Mucosa of descending colon (tissue), 3 donors: ENCODE results near the gene PICK1. TPM values are rescaled to one million over a fixed set of nuclear protein-coding genes. Genes with fewer than 3 reads are reported as not detected.

Source experiments
- ATAC-seq: fragments of 200-7000 bp; cut with Tn5 transposase; one replicate; pipeline ENCODE4 v1.9.1; 2020; ENCODE audit warnings: mild to moderate bottlenecking, moderate library complexity
- DNase-seq, 3 donors: peaks; one replicate each; pipeline ENCODE4 v3.0.0-alpha.2; 2020
- H3K36me3 ChIP-seq: fragments of 200-600 bp; one replicate; pipeline ENCODE4 v1.8.0; 2021; ENCODE audit warnings: low read depth, mild to moderate bottlenecking
- H3K4me1 ChIP-seq: fragments of 200-600 bp; one replicate; pipeline ENCODE4 v1.8.0; 2021; ENCODE audit warnings: low read depth, mild to moderate bottlenecking
- H3K4me3 ChIP-seq: fragments of 200-600 bp; one replicate; pipeline ENCODE4 v1.8.0; 2021; ENCODE audit warnings: mild to moderate bottlenecking
- H3K9me3 ChIP-seq: fragments of 200-600 bp; one replicate; pipeline ENCODE4 v1.8.0; 2021; ENCODE audit warnings: mild to moderate bottlenecking
- intact Hi-C, 2 donors: fragments of 100-400 bp; cut with DNase I in 1 of 2; cut with micrococcal nuclease in 1 of 2; formaldehyde crosslinking; loops; one replicate each; pipeline versions ENCODE4 v1.11.0 to v1.11.1; 2022; cut with DNase I, micrococcal nuclease
- total RNA-seq, 3 donors: library from RNA; stranded (reverse); fragmentation: NEBNext Ultra II Directional in 2 of 3; extraction: Animal tissue kit (Norgen Biotek cat#: 25700) in 2 of 3; gene quantifications; one replicate each; pipeline versions ENCODE4 v1.2.1 to v1.2.4, GENCODE V29; 2021 to 2023
- TF ChIP-seq, protein P1 (sequence below): fragments of 200-600 bp; IDR thresholded peaks from one replicate; pipeline ENCODE4 v1.8.0; 2022; ENCODE audit warnings: antibody characterized with exemption, mild to moderate bottlenecking
- donor health status: DM: no; HTN: no; CAD: no; lungs with moderate emphysema.
- donor health status: DM: no; HTN: no; CAD: no.
- donor health status: DM: no; HTN: yes; CAD: no.

Gene PICK1
- total RNA-seq, 3 donors from 2014 or later = 30.9 to 40.7 (median 37.9) TPM

GRCh38 chr22:38081941-38082828, 25.0 kb downstream of the PICK1 start:
- H3K4me1 ChIP-seq = peaks cover 20% of the 10 kb centered on the region
- H3K4me3 ChIP-seq = no peak overlapping the region
- TF ChIP-seq, protein P1, sequence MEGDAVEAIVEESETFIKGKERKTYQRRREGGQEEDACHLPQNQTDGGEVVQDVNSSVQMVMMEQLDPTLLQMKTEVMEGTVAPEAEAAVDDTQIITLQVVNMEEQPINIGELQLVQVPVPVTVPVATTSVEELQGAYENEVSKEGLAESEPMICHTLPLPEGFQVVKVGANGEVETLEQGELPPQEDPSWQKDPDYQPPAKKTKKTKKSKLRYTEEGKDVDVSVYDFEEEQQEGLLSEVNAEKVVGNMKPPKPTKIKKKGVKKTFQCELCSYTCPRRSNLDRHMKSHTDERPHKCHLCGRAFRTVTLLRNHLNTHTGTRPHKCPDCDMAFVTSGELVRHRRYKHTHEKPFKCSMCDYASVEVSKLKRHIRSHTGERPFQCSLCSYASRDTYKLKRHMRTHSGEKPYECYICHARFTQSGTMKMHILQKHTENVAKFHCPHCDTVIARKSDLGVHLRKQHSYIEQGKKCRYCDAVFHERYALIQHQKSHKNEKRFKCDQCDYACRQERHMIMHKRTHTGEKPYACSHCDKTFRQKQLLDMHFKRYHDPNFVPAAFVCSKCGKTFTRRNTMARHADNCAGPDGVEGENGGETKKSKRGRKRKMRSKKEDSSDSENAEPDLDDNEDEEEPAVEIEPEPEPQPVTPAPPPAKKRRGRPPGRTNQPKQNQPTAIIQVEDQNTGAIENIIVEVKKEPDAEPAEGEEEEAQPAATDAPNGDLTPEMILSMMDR = no peak
- DNase-seq (peak in 1 of 3 donors; percentile 48), ATAC-seq (peak; percentile 6)
- intact Hi-C loops = no loop called here
- no peaks in the 10 kb centered on the region for H3K36me3 ChIP-seq
- no peaks in the 10 kb centered on the region for H3K9me3 ChIP-seq

GRCh38 chr22:38082986-38083710, 25.9 kb downstream of the PICK1 start:
- peaks cover 20% of the 10 kb centered on the region for H3K4me1 ChIP-seq
- H3K4me3 ChIP-seq = no peak overlapping the region
- TF ChIP-seq, protein P1 = no peak
- DNase-seq (no peak), ATAC-seq (no peak)
- intact Hi-C loops = no loop called here
- H3K36me3 ChIP-seq = no peaks in the 10 kb centered on the region
- H3K9me3 ChIP-seq = no peaks in the 10 kb centered on the region

DNA sequence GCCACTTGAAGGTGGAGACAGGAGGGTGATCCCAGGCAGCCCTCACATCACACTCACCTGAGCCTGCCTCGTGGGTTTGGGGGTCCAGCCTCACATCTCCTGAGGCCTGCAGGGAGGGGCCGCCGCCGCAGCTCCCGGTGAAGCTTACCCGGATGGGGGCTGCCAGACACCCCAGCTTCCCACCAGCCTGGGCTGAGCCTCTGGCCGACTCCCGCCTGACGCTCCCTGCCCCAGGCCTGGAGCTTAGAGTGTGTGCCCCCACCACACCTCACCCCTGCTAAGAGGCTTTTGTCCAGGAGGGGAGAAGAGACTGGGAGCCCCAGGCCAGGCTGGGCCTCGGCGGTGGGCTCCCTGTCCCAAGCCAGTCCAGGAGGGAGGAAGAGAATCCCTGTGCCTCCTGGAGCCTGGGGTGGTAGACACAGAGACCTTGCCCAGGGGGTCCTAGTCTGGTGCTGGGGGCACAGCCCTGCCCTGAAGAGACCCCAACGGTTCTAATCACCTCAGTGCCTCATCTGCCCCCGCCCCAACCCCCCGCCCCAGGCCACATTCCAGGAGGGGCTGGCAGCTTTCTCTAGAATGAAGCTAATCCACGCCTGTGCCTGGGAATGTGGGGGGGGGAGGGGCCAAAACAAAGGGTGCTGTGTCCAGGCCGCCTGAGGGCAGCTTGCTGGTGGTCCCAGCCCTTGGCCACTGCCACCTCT, 26.9 kb downstream of the PICK1 start, which contains the start of gene SLC16A8:
Gene SLC16A8, minus strand, starts transcription at position 254 of the 701 bp plus-strand sequence. CDS start 1,311 bp downstream, outside the sequence.
- ATAC-seq (no peak), DNase-seq (peak in 1 of 3 donors; percentile 40)
- Histone ChIP-seq H3K9me3 (no peaks in the 10 kb centered on the region), H3K4me3 (no peak within 1 kb of the TSS), H3K36me3 (no peaks in the 10 kb centered on the region), H3K4me1 (peaks cover 20% of the 10 kb centered on the region)
- intact Hi-C loops = no loop called here
- TF ChIP-seq, protein P1 = no peak

- Histone ChIP-seq H3K4me1 (peaks cover 20% of the 10 kb centered on the region), H3K9me3 (no peaks in the 10 kb centered on the region), H3K4me3 (no peak overlapping the region), H3K36me3 (no peaks in the 10 kb centered on the region)
- peak in 1 of 3 donors; percentile 39 for DNase-seq
- intact Hi-C loops = no loop called here
- TF ChIP-seq, protein P1 = no peak
- no peak for ATAC-seq
Observed at GRCh38 chr22:38085056-38085455, 27.9 kb downstream of the PICK1 start.

DNA sequence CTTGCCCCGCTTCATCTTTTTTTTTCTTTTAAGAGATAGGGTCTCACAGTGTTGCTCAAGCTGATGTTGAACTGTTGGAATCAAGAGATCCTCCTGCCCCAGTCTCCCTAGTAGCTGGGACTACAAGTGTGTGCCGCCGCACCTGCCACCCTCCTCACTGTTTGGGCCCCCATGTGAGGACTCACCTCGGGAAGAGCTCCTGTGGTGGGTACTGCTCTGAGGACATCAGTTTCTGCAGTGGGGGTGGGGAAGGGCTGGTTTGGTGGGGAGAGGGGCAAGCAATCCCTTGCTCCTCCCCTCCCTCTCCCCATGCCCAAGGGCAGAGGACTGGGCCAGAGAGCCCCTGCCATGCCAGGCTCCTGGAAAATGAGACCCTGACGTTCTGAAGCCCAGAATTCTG, 28.3 kb downstream of the PICK1 start:
- TF ChIP-seq, protein P1 = no peak
- no peaks in the 10 kb centered on the region for H3K9me3 ChIP-seq
- DNase-seq = peak in 1 of 3 donors; percentile 28
- no peaks in the 10 kb centered on the region for H3K36me3 ChIP-seq
- intact Hi-C loops = no loop called here
- ATAC-seq = no peak
- no peak overlapping the region for H3K4me3 ChIP-seq
- peaks cover 20% of the 10 kb centered on the region for H3K4me1 ChIP-seq
